Pancreas (tissue), 10 donors: ENCODE measurements around the gene CD44. TPM values are rescaled to one million over a fixed set of nuclear protein-coding genes. Genes with fewer than 3 reads are reported as not detected.
A peak's percentile ranks its signal among the peaks of the same experiment; 100 is the strongest.

Experiments used
- ATAC-seq, 4 donors: fragments of 200-7000 bp; cut with Tn5 transposase; one replicate each; pipeline versions ENCODE4 v1.8.0 to v1.9.1; 2020; ENCODE audit warnings: mild to moderate bottlenecking in 4 of 4, moderate library complexity in 4 of 4
- DNase-seq, 6 donors: peaks; one replicate each; pipeline ENCODE4 v3.0.0-alpha.2; 2020
- FAIRE-seq: peaks from 2 replicates; lab custom pipeline; 2012; peaks lifted over from hg19 to GRCh38; lab: Jason Lieb, UNC
- H3K27ac ChIP-seq, 4 donors: fragments of 200-600 bp; sonication (generic); 1 replicate in 3 of 4; 2 replicates in 1 of 4; pipeline versions ENCODE4 v1.5.0 to v1.8.0; 2020
- H3K27me3 ChIP-seq, 4 donors: fragments of 200-600 bp; one replicate each; pipeline ENCODE4 v1.8.0; 2021
- H3K36me3 ChIP-seq, 3 donors: fragments of 200-600 bp; sonication (generic) in 1 of 3; one replicate each; pipeline versions ENCODE4 v1.5.0 to v1.8.0; 2020 to 2021
- H3K4me1 ChIP-seq, 3 donors: fragments of 200-600 bp; one replicate each; pipeline ENCODE4 v1.8.0; 2021
- H3K4me3 ChIP-seq, 4 donors: fragments of 200-600 bp; sonication (generic) in 2 of 4; one replicate each; pipeline versions ENCODE4 v1.5.0 to v1.8.0; 2020 to 2021
- H3K9me3 ChIP-seq, 4 donors: fragments of 200-600 bp; one replicate each; pipeline ENCODE4 v1.8.0; 2021
- CTCF ChIP-seq, 4 donors: fragments of 200-600 bp; sonication (generic) in 3 of 4; IDR thresholded peaks; one replicate each; pipeline versions ENCODE4 v1.5.0 to v1.8.0; 2021; ENCODE audit warnings: antibody characterized with exemption in 4 of 4
- WGBS, 2 donors: extraction: QIAGEN DNeasy Blood & Tissue Kit; methylation state at CpG; one replicate each; pipeline ENCODE4 v1.1.7; 2013; 5-methylcytosine and 5-hydroxymethylcytosine counted together
- intact Hi-C, 3 donors: fragments of 100-400 bp; cut with DNase I; formaldehyde crosslinking; loops; one replicate each; pipeline versions ENCODE4 v1.11.1 to v1.14.2; 2022
- polyA plus RNA-seq, 2 donors: library from polyadenylated mRNA; stranded (reverse); fragments of 200-250 nt; gene quantifications; one replicate each; pipeline ENCODE4 v1.2.3, GENCODE V29; 2013
- total RNA-seq, 6 donors: library from RNA; stranded (reverse); fragmentation: NEBNext Ultra II Directional in 4 of 6; extraction: Animal tissue kit (Norgen Biotek cat#: 25700) in 4 of 6; gene quantifications; one replicate each; pipeline versions ENCODE4 v1.2.1 to v1.2.4, GENCODE V29; 2021 to 2023
- donor health status: healthy with polysubstance abuse.
- donor health status: DM: no; HTN: no; CAD: no; lungs with moderate emphysema.
- donor health status: DM: no; HTN: no; CAD: no.
- donor health status: control.
- donor health status: control.
- donor health status: Bipolar disorder and iron deficiency.
- donor health status: DM: yes; HTN: yes; CAD: no.
- donor health status: DM: no; HTN: no; CAD: no.
- donor health status: DM: no; HTN: no; CAD: no.
- donor health status: DM: yes; HTN: yes; CAD: no.

The CD44 gene
- total and polyA plus RNA-seq, 8 donors, result 133 to 677 (median 375) TPM

- intact Hi-C loops, result no loop called here
Measured at GRCh38 chr11:35214226-35214770, 75.3 kb downstream of the CD44 start.

GRCh38 chr11:35214792-35215193, 75.8 kb downstream of the CD44 start:
- FAIRE-seq (no peak), ATAC-seq (peak in 1 of 4 donors; percentile 13)
- 73 to 77% methylated on average over 1 of the region's 1 CpG for WGBS, 2 donors

More at GRCh38 chr11:35214226-35214770, 75.3 kb downstream of the CD44 start:
- WGBS, 2 donors, result 88 to 91% methylated on average over 2 of the region's 2 CpGs
- no peaks in the 10 kb centered on the region for H3K27me3 ChIP-seq
- peaks cover 0 to 11% (median 3%) of the 10 kb centered on the region in 3 donors for H3K36me3 ChIP-seq
- TF ChIP-seq CTCF (IDR thresholded peaks at IDR 0.05), result no peak
- FAIRE-seq, result no peak
- H3K4me3 ChIP-seq, result no peak overlapping the region
- H3K9me3 ChIP-seq, result no peaks in the 10 kb centered on the region
- H3K27ac ChIP-seq, result no peak overlapping the region
- peaks cover 0 to 23% (median 19%) of the 10 kb centered on the region in 3 donors for H3K4me1 ChIP-seq
- no peak for ATAC-seq
- DNase-seq, result no peak

GRCh38 chr11:35215945-35216344, 77.0 kb downstream of the CD44 start:
- intact Hi-C loops, result no loop called here
- H3K4me3 ChIP-seq, result no peak overlapping the region
- no peak overlapping the region for H3K27ac ChIP-seq
- H3K9me3 ChIP-seq, result no peaks in the 10 kb centered on the region
- peaks cover 0 to 23% (median 3%) of the 10 kb centered on the region in 3 donors for H3K36me3 ChIP-seq
- no peak for ATAC-seq
- DNase-seq, result no peak
- no peaks in the 10 kb centered on the region for H3K27me3 ChIP-seq
- no peak for FAIRE-seq
- TF ChIP-seq CTCF (IDR thresholded peaks at IDR 0.05), result no peak
- H3K4me1 ChIP-seq, result peaks cover 0 to 23% (median 19%) of the 10 kb centered on the region in 3 donors

More at GRCh38 chr11:35214792-35215193, 75.8 kb downstream of the CD44 start:
- Histone ChIP-seq H3K36me3 (peaks cover 0 to 15% (median 3%) of the 10 kb centered on the region in 3 donors), H3K4me3 (no peak overlapping the region), H3K27ac (no peak overlapping the region), H3K9me3 (no peaks in the 10 kb centered on the region), H3K27me3 (no peaks in the 10 kb centered on the region), H3K4me1 (peaks cover 0 to 23% (median 19%) of the 10 kb centered on the region in 3 donors)
- no peak for DNase-seq
- intact Hi-C loops, result no loop called here
- no peak for TF ChIP-seq CTCF (IDR thresholded peaks at IDR 0.05)

GRCh38 chr11:35216962-35217678, 78.1 kb downstream of the CD44 start:
- H3K36me3 ChIP-seq, result peaks cover 0 to 35% (median 9%) of the 10 kb centered on the region in 3 donors
- FAIRE-seq, result no peak
- H3K27ac ChIP-seq, result peak overlapping the region in 2 of 4 donors; percentile 37 to 42
- peak; percentile 68 to 94 (median 80) for ATAC-seq
- peak in 4 of 6 donors; percentile 31 to 65 (median 54) for DNase-seq
- H3K4me3 ChIP-seq, result no peak overlapping the region
- H3K4me1 ChIP-seq, result peaks cover 0 to 23% (median 13%) of the 10 kb centered on the region in 3 donors
- no peaks in the 10 kb centered on the region for H3K27me3 ChIP-seq
- H3K9me3 ChIP-seq, result no peaks in the 10 kb centered on the region
- intact Hi-C loops, result no loop called here
- no peak for TF ChIP-seq CTCF (IDR thresholded peaks at IDR 0.05)
- 20 to 36% methylated on average over 3 of the region's 3 CpGs for WGBS, 2 donors

GRCh38 chr11:35218956-35219355, 80.0 kb downstream of the CD44 start:
- FAIRE-seq (no peak), ATAC-seq (no peak), DNase-seq (no peak)
- WGBS, 2 donors, result 100% methylated on average over 1 of the region's 1 CpG
- Histone ChIP-seq H3K4me3 (no peak overlapping the region), H3K27me3 (no peaks in the 10 kb centered on the region), H3K4me1 (peaks cover 0 to 20% (median 11%) of the 10 kb centered on the region in 3 donors), H3K27ac (no peak overlapping the region), H3K9me3 (no peaks in the 10 kb centered on the region), H3K36me3 (peaks cover 3 to 53% (median 9%) of the 10 kb centered on the region in 3 donors)
- TF ChIP-seq CTCF (IDR thresholded peaks at IDR 0.05), result no peak
- intact Hi-C loops, result no loop called here
